H1 (cell line): Measurements from ENCODE around the gene KIF26B.

Source experiments
- BCL11A ChIP-seq, 2 experiments: IDR thresholded peaks; one replicate each; pipeline ENCODE4 v1.6.1; 2011; ENCODE audit warnings: low read depth in 2 of 2, low read length in 2 of 2, mild to moderate bottlenecking in 2 of 2
- CTCF ChIP-seq, 3 experiments: IDR thresholded peaks; 1 replicate in 2 of 3; 2 replicates in 1 of 3; pipeline versions ENCODE4 v1.5.1 to v1.6.1; 2011; ENCODE audit warnings: low read length in 3 of 3, mild to moderate bottlenecking in 3 of 3, inconsistent platforms in 2 of 3, low read depth in 1 of 3, moderate library complexity in 1 of 3; ENCODE audit not compliant: insufficient read depth in 1 of 3; ENCODE audit errors: control extremely low read depth in 1 of 3
- EZH2 ChIP-seq: fragments of 200-600 bp; sonication (generic); IDR thresholded peaks from 2 replicates; pipeline ENCODE4 v1.7.1; 2012; ENCODE audit warnings: low read depth, mild to moderate bottlenecking, moderate library complexity, low read length, inconsistent platforms; ENCODE audit not compliant: severe bottlenecking
- JUN ChIP-seq: IDR thresholded peaks from 2 replicates; pipeline ENCODE4 v1.6.1; 2011; ENCODE audit warnings: low read depth, mild to moderate bottlenecking, improper control_type of control experiment, low read length
- RAD21 ChIP-seq, 2 experiments: IDR thresholded peaks in 1 of 2; conservative IDR thresholded peaks in 1 of 2; 2 replicates each; pipeline ENCODE4 v1.6.1; 2011; ENCODE audit warnings: low read depth in 2 of 2, low read length in 2 of 2, improper control_type of control experiment in 1 of 2, inconsistent platforms in 1 of 2, mild to moderate bottlenecking in 1 of 2, moderate library complexity in 1 of 2
- RBBP5 ChIP-seq: IDR thresholded peaks from 2 replicates; pipeline ENCODE4 v1.7.1; 2012; ENCODE audit warnings: low read depth, mild to moderate bottlenecking, inconsistent platforms, low read length, moderate library complexity, borderline replicate concordance
- SIX5 ChIP-seq: IDR thresholded peaks from 2 replicates; pipeline ENCODE4 v1.6.1; 2011; ENCODE audit warnings: mild to moderate bottlenecking, low read depth, low read length
- ZNF274 ChIP-seq: IDR thresholded peaks from 2 replicates; pipeline ENCODE4 v1.7.0; 2012; ENCODE audit warnings: low read length, borderline replicate concordance; ENCODE audit errors: extremely low read depth

GRCh38 chr1:245441689-245442088, 286.9 kb downstream of the KIF26B start:
- TF ChIP-seq EZH2: no peak
- no peak for TF ChIP-seq JUN
- TF ChIP-seq ZNF274: no peak
- TF ChIP-seq RBBP5: no peak
- no peak for TF ChIP-seq SIX5
- no peak for TF ChIP-seq CTCF (IDR thresholded peaks at IDR 0.05; ENCODE audit: control extremely low read depth in 1 of 3, insufficient read depth in 1 of 3, low read depth in 1 of 3, low read length in 3 of 3)
- TF ChIP-seq RAD21 (IDR thresholded peaks at IDR 0.05 in 1 of 2, conservative IDR thresholded peaks at IDR 0.05 in 1 of 2; ENCODE audit: low read depth in 2 of 2, low read length in 2 of 2): no peak
- no peak for TF ChIP-seq BCL11A (IDR thresholded peaks at IDR 0.05; ENCODE audit: low read depth in 2 of 2, low read length in 2 of 2)
